Measurements from ENCODE around the gene GPATCH4. TPM values are rescaled to one million over a fixed set of nuclear protein-coding genes. Genes with fewer than 3 reads are reported as not detected.
"Not testable (repeated sequence)": the region's sequence is repeated elsewhere in the genome, so short reads cannot be mapped to it uniquely, and the experiment has no call there.

The GPATCH4 gene
- polyA plus RNA-seq, 5 donors = 26.3 to 33.2 (median 30.6) TPM

DNA sequence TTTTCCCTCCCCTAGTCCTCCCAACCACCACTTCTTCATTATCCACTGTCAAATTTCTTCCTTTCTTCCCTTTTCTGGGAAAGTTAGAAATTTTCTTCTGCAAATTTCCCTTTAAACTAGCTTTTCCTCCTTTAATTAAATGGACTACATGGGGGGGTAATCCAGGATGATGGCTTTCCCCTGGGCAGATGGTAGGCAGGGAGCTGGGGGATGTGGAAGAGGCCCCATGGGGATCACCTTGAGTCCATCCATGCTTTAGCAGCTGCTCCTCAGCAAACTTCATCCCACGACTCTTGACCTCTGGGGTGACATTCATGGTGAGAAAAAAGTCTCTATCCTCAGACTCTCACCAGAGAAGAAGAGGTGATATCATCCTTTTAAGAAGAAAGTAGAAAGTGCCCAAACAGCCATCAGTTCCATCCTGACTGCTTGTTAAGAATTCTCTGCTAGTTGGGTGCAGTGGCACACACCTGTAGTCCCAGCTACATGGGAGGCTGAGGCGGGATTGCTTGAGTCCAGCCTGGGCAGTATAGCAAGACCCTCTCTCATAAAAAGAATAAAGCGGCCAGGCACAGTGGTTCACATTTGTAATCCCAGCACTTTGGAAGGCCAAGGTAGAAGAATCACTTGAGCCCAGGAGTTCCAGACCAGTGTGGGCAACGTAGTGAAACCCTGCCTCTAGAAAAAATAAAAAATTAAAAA is 2.4 kb downstream of the GPATCH4 start:
- no peak for DNase-seq

DNA sequence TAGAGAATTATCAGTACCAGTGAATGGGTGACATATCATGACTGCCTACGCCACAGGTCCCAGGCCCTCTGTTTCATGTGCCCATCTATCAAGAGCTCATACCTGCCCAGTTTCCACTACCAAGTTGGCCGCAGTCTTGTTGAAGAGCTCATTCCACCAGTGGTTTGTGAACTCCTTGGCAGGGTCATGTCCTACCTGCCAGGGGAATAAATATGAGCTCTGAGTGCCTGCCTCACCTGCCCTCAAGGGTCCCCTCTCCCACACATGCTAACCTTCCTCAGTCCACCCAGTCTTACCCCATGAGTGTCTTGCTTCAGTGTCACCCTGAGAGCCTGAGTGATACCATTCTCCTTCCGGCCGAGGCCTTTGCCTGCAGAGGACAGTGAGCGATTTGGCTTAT is 3.2 kb downstream of the GPATCH4 start:
- no peak for DNase-seq

DNA sequence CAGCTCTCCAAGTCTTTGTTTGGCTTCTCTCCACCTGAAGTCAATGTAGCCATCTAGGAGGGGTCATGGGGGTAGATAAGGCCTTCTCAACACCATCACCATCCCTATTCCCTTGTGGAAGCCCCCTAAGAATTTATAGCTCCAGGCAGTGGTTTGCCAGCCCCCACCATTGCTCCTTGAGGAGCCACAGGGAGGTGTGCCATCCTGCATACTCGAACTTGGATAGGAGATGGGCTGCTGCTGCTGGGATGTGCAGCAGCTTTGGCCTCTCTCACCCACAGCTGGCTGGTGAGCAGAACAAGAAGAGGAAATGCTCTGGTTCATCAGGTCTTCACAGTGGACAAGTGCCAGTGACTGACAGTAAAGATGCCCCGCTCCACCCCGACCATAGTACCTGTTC is 4.9 kb downstream of the GPATCH4 start:
- DNase-seq = no peak

DNA sequence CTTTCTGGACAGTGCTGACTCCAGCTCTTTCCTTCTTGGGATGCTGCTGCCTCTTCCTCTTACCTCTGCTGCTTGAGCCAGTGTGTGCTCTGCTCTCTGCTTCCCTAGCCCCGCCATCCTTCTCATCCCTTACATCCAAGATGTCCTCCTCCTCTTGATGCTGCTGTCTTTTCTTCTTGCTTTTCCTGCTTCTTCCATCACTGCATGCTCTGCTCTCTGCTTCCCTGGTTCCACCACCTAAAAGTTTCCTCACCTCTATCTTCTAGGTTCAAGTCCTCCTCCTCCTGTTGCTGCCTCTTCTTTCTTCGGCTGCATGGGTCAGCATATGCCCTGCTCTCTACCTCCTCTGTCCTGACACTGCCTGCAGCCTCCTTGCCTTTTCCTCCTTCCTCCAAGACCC is 6.3 kb downstream of the GPATCH4 start:
- no peak for DNase-seq

DNA sequence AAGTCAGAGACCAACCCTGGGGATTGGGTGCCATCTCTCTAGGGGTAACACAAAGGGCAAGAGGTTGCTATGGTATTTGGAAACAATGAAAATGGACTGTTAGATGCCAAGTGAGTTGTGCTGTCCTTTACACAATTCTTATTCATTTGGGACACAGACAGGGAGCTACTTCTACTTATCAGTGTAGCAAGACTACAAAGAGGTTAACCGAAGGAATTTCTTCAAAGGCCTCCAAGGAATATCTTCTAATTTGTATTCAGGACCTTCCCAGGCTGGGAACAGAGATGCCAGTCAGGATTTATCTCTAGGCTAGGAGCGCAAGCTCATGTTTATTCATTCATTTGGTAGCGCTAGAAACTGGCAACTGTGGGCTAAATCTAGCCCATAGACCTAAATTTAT is 7.1 kb downstream of the GPATCH4 start:
- DNase-seq = no peak

DNA sequence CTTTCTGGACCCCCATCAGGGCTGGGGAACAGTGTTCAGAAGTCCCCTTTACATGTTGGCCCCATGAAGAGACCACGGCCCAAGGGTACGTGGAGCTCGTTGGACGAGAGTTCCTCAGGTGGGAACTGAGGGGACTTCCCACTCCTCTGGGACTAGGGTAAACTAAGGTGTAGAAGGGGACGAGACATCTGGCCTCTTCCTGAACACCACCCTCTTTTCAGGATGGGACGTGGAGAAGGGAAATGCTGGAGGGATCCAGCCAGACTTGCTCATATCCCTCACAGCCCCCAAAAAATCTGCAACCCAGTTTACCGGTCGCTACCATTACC is 7.7 kb downstream of the GPATCH4 start:
- no peak for DNase-seq

DNA sequence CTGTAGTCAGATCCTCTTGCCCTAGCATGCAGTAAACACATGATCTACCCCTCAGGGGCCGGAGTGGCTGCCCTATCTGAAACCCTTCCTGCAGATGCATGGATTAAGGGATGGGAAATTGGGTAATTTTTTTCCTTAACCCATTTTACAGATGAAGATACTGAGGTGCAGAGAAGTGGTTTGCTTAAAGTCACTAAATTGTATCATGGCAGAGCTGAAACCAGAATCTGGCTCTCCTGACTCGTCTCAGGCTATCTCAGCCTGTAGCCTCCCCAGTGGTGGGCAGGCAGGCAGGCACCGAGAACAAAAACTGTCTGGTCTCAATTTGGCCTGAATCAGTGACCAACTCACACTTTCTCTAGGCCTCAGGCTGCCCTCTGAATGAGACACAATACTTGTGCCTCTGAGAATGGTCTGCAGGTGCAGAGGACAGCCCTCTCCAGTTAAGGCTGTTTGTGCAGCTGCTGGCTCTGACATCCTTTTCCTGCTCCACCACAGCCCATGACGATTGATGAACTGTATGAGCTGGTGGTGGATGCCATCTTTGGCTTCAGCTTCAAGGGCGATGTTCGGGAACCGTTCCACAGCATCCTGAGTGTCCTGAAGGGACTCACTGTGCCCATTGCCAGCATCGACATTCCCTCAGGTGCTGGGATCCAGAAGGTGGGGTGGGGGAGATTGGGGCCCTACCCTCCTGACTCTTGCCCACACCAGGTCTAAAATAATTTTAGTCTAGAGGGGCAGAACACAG is 8.2 kb downstream of the GPATCH4 start:
- no peak for DNase-seq

DNA sequence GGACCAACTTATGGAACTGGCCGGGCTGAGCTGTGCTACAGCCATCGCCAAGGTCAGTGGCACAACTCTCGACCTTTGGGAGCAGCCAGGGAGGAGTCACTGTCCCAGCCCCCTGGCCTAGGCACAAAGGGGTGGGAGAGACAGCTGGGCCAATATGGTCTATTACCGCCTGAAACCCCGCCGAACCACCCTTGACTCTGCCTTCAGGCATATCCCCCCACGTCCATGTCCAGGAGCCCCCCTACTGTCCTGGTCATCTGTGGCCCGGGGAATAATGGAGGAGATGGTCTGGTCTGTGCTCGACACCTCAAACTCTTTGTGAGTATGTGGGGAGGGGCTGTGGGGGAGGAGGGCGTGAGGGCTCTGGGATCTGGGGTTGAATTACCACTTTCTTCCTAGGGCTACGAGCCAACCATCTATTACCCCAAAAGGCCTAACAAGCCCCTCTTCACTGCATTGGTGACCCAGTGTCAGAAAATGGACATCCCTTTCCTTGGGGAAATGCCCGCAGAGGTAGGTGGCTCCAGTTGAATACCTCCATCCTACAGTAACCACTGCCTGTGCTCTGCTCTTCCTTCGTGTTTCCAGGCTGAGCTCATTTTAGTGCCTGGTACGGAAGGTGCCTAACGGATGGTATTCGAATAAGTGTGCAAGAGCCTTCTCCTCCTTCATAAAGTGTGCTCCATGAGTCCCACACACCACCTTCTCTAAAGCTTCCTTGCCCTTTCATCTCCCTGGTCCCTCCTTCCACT is 8.9 kb downstream of the GPATCH4 start:
- no peak for DNase-seq

DNA sequence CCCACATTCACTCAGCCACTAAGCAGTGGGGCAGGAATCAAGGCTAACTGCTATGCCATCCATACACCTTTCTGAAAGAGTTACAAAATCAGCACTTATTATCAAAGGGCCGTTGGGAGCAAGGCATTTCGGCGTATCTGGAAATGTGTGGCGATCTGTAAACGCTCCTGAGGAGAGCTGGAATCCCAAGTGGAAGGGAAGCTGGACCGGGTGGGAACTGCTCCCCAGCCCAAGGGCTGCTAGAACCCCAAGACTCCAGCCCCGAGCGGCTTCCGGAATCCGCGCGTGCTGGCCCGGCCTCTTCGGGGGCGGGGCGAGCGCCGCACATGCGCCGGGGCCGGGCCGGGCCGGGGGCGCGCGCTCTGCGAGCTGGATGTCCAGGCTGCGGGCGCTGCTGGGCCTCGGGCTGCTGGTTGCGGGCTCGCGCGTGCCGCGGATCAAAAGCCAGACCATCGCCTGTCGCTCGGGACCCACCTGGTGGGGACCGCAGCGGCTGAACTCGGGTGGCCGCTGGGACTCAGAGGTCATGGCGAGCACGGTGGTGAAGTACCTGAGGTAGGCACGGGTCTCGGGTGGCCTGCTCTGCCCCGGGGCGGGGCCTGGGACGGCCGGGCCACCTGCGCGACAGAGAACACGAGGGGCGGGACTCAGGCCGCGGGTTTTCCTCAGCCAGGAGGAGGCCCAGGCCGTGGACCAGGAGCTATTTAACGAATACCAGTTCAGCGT is 9.7 kb downstream of the GPATCH4 start, which contains the start of gene NAXE:
Gene NAXE, plus strand, starts transcription at position 345 of the 726 bp plus-strand sequence. Its CDS starts 29 bp downstream, at position 374.
- peak; percentile 53 to 69 for DNase-seq

DNA sequence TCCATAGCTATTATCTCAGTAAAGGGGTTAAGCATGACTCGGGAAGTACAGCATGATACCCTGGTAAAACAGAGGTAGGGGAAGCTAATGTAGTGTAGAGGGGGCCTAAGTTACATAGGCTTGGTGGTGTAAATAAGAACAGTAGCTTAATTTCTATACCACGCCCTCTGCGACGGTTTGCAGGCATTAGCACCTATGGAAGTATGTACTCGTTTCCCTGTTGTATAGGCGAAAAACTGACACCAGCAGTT is 10.2 kb downstream of the GPATCH4 start:
- no peak for DNase-seq

DNA sequence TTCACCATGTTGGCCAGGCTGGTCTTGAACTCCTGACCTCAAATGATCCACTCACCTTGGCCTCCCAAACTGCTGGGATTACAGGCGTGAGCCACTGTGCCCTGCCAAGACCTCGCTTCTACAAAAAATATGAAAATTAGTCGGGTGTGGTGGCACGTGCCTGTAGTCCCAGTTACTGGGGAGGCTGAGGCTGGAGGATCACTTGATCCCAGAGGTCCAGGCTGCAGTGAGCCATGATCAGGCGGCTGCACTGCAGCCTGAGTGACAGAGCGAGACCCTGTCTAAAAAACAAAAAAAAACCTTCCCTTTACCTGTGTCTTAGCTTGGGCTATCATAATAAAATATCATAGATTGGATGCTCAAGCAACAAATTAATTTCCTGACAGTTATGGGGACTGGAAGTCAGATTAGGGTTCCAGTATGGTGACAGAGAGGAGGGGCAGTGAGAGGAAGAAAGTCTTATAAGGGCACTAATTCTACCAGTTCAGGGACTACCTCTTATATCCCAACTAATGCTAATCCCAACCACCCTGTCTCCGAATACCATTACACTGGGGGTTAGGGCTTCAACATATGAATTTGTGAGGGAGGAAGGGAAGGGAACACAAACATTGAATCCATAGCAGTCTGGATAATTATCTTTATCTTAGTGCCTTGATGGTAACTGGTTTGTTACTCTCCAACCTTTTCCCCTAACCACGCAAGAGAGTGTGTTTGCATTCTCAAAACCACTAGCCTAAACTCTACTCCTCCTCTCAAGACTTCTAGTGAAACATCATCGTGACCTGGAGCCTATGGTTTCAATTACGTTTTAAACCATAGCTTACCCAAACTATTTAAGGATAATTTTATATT is 10.7 kb downstream of the GPATCH4 start:
- no peak for DNase-seq

DNA sequence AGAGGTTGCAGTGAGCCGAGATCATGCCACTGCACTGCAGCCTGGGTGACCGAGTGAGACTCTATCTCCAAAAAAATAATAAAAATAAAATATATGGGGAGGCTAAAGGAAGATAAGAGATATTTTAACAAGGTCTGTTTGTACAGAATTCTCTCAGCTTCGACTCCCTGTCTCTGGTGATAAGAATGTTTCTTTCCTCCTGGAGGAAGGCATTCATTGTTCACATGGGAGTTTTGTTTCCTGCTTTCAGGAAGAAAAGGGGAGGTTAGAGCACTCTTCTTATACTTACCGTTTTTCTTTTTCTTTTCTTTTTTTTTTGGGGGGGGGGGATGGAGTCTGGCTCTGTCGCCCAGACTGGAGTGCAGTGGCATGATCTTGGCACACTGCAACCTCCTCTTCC is 11.7 kb downstream of the GPATCH4 start:
- no peak for DNase-seq

DNA sequence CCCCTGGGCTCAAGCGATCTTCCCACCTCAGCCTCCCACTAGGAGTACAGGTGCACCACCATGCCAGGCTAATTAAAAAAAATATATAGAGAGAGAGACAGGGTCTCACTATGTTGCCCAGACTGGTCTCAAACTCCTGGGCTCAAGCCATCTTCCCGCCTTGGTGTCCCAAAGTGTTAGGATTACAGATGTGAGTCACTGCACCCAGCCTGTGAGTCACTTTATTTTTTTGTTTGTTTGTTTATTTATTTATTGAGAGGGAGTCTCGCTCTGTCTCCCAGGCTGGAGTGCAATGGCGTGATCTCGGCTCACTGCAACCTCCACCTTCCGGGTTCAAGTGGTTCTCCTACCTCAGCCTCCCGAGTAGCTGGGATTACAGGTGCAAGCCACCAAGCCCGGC is 13.4 kb downstream of the GPATCH4 start:
- not testable (repeated sequence) for DNase-seq

DNA sequence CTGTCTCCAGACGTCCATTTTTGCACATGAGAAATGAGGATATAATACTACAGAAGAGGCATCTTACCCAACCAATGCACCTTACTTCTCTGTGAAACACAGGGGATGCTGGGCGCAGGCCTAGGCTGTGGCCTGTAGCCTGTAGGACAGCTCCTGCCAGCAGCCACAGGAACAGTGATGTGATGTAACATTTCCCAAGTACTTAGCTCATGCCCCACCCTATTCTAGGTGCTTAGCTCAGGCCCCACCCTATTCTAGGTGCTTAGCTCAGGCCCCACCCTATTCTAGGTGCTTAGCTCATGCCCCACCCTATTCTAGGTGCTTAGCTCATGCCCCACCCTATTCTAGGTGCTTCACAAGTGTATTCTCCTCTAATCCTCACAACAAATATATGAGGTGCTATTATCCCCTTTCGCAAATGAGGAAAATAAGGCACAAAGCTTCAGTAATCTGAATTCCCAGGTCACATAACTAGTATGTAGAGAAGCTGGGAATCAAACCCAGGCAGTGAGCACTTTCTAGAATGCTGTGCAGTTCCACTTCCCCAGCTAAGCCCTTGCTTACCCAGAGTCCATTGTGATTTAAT is 14.3 kb downstream of the GPATCH4 start:
- no peak for DNase-seq

DNA sequence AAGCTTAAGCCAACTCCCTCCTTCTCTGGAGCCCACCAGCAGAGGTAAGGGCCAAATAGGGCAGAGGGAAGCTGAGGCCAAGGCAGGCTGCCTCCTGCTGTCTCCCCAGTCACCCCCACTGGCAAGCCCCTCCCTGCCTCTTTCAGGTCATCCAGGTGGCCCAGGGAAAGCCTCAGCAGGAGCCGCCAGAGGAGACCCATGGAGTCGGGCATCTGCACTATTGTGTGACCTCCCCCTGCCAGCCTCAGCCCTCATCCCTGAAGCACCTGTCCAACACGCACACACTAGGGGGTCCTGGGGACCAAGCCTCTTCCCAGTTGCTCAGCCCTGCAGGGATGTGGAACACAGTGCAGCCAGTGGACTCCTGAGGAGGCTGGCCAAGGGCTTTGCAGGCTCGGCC is 15.0 kb downstream of the GPATCH4 start:
- DNase-seq = no peak

DNA sequence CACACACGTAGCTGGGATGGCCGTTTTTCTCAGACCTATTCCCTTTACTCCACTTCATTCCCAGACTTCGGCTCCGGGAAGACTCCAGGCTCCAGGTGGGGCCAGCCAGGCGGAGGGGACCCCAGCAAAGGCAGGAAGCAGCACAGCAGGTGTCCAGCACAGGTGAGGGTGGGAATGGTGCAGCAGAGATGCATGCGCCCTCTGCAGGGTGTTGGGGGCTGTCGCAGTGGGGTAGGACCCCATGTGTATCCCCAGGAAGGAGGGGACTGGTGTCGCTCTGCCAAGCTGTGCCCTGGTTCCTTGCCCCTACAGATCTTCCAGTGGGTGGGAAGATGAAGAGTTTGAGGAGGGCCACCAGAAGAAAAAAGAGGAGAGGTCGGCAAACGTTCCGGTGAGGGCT is 16.5 kb downstream of the GPATCH4 start:
- no peak for DNase-seq

DNA sequence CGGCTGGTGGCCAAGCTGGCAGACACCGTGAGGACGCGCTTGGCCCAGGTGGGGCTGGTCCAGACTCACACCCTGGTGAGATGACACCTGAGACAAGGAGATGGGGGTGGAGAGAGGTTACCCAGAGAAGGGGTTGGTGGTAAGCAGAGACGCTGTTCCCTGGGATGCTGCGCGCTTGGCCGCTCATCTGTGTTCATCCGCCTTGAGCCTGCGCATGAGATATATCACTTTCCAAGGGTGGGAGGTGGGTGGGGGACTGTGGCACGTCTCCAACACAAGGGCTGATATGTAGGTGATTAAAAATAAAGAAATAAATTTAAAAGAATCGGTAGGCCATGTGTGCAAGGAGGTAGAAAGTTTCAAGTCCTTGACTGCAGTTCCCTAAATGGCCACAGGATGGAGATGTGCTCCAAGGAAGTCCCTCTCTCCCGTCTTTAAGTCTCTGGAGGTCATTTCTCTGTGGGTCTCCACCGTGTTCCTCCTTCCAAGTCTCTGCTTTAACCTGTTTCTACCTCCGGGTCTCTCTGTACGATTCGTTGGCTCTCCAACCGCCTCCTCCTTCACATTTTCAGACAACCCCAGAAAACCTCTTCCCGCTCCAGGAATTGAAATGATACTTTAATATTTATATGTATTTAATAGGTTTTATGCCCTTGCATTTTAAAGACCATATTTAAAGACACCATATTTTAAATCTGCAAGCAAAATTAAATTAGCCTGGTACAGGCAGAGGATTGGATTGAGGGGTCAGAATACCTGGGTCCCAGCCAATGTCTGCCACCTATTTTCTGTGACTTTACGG is 17.3 kb downstream of the GPATCH4 start:
- peak; percentile 44 to 70 for DNase-seq

DNA sequence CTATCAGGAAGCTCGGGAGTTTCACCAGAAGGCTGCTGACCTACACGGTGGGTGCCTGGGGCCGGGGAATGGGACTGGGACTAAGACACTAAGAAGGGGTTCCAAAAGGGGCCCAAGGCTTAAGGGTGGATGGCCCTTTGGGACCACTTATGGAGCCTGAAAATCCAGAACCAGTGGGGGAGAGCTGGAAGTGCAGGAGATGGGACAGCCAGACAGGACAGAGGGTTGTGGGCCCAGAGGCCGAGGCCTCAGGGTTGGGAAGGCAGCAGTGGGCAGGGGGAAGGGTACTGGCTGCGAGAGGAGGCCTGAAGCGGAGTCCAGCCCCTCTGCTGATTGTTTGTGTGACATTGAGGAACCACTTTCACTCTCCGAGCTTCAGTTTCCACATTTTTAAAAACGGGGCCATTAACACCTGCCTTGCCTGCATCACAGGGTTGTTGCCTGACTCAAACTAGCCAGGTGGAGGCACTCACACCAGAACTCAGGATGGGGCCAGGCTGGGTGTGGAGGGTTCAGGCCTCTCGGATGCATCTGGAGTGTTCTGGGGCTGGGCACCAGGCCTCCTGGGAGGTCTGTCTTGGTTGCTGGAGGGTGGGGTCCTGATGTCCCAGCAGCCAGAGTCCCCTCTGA is 18.8 kb downstream of the GPATCH4 start:
- DNase-seq = no peak

DNA sequence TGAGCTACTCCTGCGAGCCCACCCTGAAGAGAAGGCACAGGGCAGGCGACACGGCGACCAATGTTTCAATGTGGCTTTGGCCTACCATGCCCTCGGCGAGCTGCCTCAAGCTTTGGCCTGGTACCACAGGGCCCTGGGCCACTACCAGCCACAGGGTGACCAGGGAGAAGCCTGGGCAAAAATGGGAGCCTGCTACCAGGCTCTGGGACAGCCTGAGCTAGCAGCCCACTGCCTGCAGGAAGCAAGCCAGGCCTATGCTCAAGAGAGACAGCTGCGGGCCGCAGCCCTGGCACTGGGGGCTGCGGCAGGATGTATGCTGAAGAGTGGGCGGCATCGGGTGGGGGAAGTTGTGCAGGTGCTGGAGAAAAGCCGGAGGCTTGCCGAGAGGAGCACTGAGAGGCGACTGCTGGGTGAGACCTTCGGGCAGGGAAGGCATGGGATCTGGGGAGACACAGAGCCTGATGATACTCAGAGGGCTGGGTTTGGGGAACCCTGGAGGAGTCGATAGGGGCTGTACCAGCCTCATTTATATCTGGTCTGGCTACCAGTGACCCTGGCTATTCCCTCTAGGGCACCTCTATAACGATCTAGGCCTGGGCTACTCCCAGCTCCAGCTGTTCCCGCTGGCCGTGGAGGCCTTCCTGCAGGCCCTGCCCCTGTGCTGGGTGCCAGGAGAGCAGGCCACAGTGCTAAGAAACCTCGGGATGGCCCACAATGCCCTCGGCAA is 19.5 kb downstream of the GPATCH4 start:
- no peak for DNase-seq
